GM12872 (cell line): ENCODE measurements around the gene NACC2.

ENCODE experiments used
- CTCF ChIP-seq: IDR thresholded peaks from 3 replicates; pipeline ENCODE4 v1.5.1; 2011; ENCODE audit warnings: low read depth, mild to moderate bottlenecking, low read length, moderate library complexity; ENCODE audit not compliant: insufficient read depth

NACC2 gene

GRCh38 chr9:136018257-136019031, 76.6 kb downstream of the NACC2 start:
- TF ChIP-seq CTCF = no peak

- TF ChIP-seq CTCF = no peak
Observed at GRCh38 chr9:136017289-136018190, 77.5 kb downstream of the NACC2 start.

- TF ChIP-seq CTCF = no peak
Observed at GRCh38 chr9:136016572-136017288, 78.4 kb downstream of the NACC2 start.

DNA sequence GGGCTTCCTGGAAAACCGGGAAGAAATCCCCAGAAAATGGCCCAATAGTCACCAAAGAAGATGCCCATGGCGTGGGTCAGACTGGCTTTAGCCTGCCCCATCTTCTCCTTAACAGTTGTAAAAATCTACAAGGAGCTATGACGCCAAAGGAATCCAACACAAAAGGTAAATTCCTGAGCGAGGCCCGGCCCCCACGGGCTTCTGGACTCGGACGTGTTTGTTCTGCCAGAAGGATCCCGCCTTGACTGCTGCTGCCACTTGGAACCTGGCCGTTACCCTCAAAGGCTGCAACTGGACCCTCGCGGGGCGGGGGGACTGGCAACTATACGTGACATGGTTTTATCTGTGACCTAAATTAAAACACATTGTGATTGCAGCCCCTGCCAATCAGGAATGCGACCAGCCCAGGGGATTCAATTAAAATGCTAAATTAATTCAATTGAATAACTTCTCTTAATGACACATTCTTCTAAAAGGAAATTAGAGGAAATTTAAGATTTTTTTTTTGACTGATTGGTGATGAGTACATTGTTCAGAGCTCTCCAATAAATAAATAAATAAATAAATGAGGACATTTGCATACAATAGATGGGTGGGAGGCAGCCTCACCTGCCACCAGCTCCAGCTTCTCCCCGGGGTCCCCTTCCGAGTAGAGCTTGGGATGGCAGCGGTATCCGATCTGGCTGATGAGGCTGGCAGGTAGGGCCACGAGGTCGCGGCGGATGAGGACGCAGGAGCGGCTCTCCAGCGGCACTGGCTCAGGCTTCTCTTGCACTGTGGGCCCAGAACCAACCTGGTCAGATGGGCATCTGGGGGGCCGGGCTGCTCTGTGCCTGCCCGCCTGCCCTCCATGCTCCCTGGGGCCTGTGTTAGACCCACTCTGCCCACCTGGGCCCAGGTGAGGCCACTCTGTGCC, 79.2 kb downstream of the NACC2 start:
- no peak for TF ChIP-seq CTCF

GRCh38 chr9:136014924-136015633, 80.0 kb downstream of the NACC2 start:
- TF ChIP-seq CTCF = no peak

- no peak for TF ChIP-seq CTCF
Observed at GRCh38 chr9:136014147-136014923, 80.8 kb downstream of the NACC2 start.
